ENCODE measurements around the gene ANKRD31. TPM values are rescaled to one million over a fixed set of nuclear protein-coding genes. Genes with fewer than 3 reads are reported as not detected.
"Not testable (repeated sequence)": the region's sequence is repeated elsewhere in the genome, so short reads cannot be mapped to it uniquely, and the experiment has no call there.

The ANKRD31 gene
- total RNA-seq, 4 donors from 2014 or later = under 0.01 to 0.11 (median 0.03) TPM

GRCh38 chr5:75279321-75279720 is 42.6 kb upstream of the ANKRD31 start:
- Histone ChIP-seq H3K27me3 (no peaks in the 10 kb centered on the region), H3K27ac (replicated peaks in 1 of 4) (no peak overlapping the region), H3K4me3 (no peak overlapping the region), H3K36me3 (no peaks in the 10 kb centered on the region), H3K9me3 (no peaks in the 10 kb centered on the region), H3K4me1 (no peaks in the 10 kb centered on the region)
- WGBS = 87% methylated on average over 1 of the region's 1 CpG
- TF ChIP-seq CTCF (IDR thresholded peaks at IDR 0.05) (no peak), POLR2AphosphoS5 (IDR thresholded peaks at IDR 0.05) (no peak), EP300 (IDR thresholded peaks at IDR 0.05) (no peak), POLR2A (IDR thresholded peaks at IDR 0.05; ENCODE audit: low read depth) (no peak)
- DNase-seq (ENCODE audit: extremely low spot score) = no peak
- intact Hi-C loops (cut with DNase I) = no loop called here

DNA sequence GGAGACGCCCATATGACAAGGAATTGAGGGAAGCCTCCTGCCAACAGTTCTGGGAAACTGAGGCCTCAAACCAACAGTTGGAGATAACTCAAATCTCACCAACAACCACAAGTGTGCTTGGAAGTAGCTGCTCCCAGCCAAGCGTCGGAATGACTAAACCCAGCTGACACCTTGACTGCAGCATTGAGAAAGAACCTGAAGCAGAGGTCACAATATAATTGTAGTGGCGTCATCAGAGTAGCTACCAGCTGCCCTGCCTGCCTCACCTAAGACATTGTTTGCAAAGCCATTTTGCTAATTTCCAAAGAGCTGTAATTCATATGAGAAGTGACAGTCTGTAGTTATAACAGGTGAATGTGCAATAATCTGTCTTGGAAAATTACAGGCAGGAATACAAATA is 40.8 kb upstream of the ANKRD31 start:
- TF ChIP-seq EP300 (IDR thresholded peaks at IDR 0.05) = no peak
- TF ChIP-seq CTCF (IDR thresholded peaks at IDR 0.05) = no peak
- no peak for TF ChIP-seq POLR2AphosphoS5 (IDR thresholded peaks at IDR 0.05)
- no peak for TF ChIP-seq POLR2A (IDR thresholded peaks at IDR 0.05; ENCODE audit: low read depth)
- Histone ChIP-seq H3K27me3 (no peaks in the 10 kb centered on the region), H3K9me3 (no peaks in the 10 kb centered on the region), H3K4me3 (no peak overlapping the region), H3K27ac (replicated peaks in 1 of 4) (no peak overlapping the region), H3K36me3 (no peaks in the 10 kb centered on the region), H3K4me1 (no peaks in the 10 kb centered on the region)
- no peak for DNase-seq (ENCODE audit: extremely low spot score)
- intact Hi-C loops (cut with DNase I) = no loop called here
- WGBS = 74% methylated on average over 2 of the region's 4 CpGs

- no peak overlapping the region for H3K27ac ChIP-seq (replicated peaks in 1 of 4)
- no peaks in the 10 kb centered on the region for H3K4me1 ChIP-seq
- H3K27me3 ChIP-seq = no peaks in the 10 kb centered on the region
- H3K4me3 ChIP-seq = no peak overlapping the region
- intact Hi-C loops (cut with DNase I) = no loop called here
- TF ChIP-seq EP300 (IDR thresholded peaks at IDR 0.05) (no peak), POLR2A (IDR thresholded peaks at IDR 0.05; ENCODE audit: low read depth) (no peak), CTCF (IDR thresholded peaks at IDR 0.05) (no peak), POLR2AphosphoS5 (IDR thresholded peaks at IDR 0.05) (no peak)
- 51% methylated on average over 3 of the region's 3 CpGs for WGBS
- no peaks in the 10 kb centered on the region for H3K36me3 ChIP-seq
- no peaks in the 10 kb centered on the region for H3K9me3 ChIP-seq
- DNase-seq (ENCODE audit: extremely low spot score) = no peak
Measured at GRCh38 chr5:75275756-75276155, 39.1 kb upstream of the ANKRD31 start.

DNA sequence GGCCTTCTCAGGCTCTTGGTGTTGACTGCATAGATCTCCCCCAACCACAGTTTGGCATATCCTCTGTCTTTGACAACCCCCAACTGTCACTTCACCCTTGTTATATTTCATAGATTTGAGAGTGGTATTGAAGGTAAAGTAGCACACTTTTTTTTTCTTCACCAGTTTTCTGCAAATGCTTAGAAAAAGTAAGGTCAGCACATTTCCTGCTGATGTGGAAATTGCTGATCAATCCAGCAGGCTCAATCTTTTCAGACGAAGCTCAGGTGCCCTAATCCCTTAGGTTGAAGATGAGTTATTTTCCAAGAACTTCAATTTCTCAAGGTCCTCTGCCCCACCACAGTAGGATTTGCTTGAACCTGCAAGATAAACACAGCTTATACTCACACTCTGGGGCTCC is 38.5 kb upstream of the ANKRD31 start:
- Histone ChIP-seq H3K4me3 (no peak overlapping the region), H3K27me3 (no peaks in the 10 kb centered on the region), H3K4me1 (no peaks in the 10 kb centered on the region), H3K9me3 (no peaks in the 10 kb centered on the region), H3K36me3 (no peaks in the 10 kb centered on the region), H3K27ac (replicated peaks in 1 of 4) (no peak overlapping the region)
- WGBS = 63% methylated on average over 1 of the region's 1 CpG
- no peak for DNase-seq (ENCODE audit: extremely low spot score)
- intact Hi-C loops (cut with DNase I) = no loop called here
- TF ChIP-seq POLR2AphosphoS5 (IDR thresholded peaks at IDR 0.05) = no peak
- no peak for TF ChIP-seq CTCF (IDR thresholded peaks at IDR 0.05)
- TF ChIP-seq EP300 (IDR thresholded peaks at IDR 0.05) = no peak
- no peak for TF ChIP-seq POLR2A (IDR thresholded peaks at IDR 0.05; ENCODE audit: low read depth)

GRCh38 chr5:75274486-75274885 is 37.8 kb upstream of the ANKRD31 start:
- DNase-seq (ENCODE audit: extremely low spot score) = no peak
- H3K4me3 ChIP-seq = no peak overlapping the region
- H3K27me3 ChIP-seq = no peaks in the 10 kb centered on the region
- TF ChIP-seq CTCF (IDR thresholded peaks at IDR 0.05) = no peak
- TF ChIP-seq POLR2AphosphoS5 (IDR thresholded peaks at IDR 0.05) = no peak
- TF ChIP-seq POLR2A (IDR thresholded peaks at IDR 0.05; ENCODE audit: low read depth) = no peak
- no peak for TF ChIP-seq EP300 (IDR thresholded peaks at IDR 0.05)
- intact Hi-C loops (cut with DNase I) = no loop called here
- no peak overlapping the region for H3K27ac ChIP-seq (replicated peaks in 1 of 4)
- no peaks in the 10 kb centered on the region for H3K9me3 ChIP-seq
- no peaks in the 10 kb centered on the region for H3K36me3 ChIP-seq
- no peaks in the 10 kb centered on the region for H3K4me1 ChIP-seq
- WGBS = 78% methylated on average over 1 of the region's 1 CpG

GRCh38 chr5:75270605-75271004 is 33.9 kb upstream of the ANKRD31 start:
- intact Hi-C loops (cut with DNase I) = not testable (repeated sequence)
- WGBS = no CpG with 5 or more reads among the region's 31 CpGs

More at GRCh38 chr5:75270605-75271004, 33.9 kb upstream of the ANKRD31 start:
- not testable (repeated sequence) for H3K4me1 ChIP-seq; H3K36me3 ChIP-seq; H3K4me3 ChIP-seq; H3K9me3 ChIP-seq; H3K27ac ChIP-seq (replicated peaks in 1 of 4); H3K27me3 ChIP-seq; DNase-seq (ENCODE audit: extremely low spot score)

Measured in esophagus muscularis mucosa (tissue), 4 donors.